IMR-90 (cell line): Measurements from ENCODE around the gene PMPCA.

ENCODE experiments used
- BHLHE40 ChIP-seq: fragments of 150-350 bp; IDR thresholded peaks from 2 replicates; pipeline ENCODE4 v1.6.1; 2016; ENCODE audit warnings: mild to moderate bottlenecking, low read depth, low read length
- CEBPB ChIP-seq: IDR thresholded peaks from 2 replicates; pipeline ENCODE4 v1.6.1; 2012; ENCODE audit warnings: low read depth, low read length, improper control_type of control experiment
- CHD1 ChIP-seq: IDR thresholded peaks from 2 replicates; pipeline ENCODE4 v1.6.1; 2012; ENCODE audit warnings: low read depth, low read length, improper control_type of control experiment
- CTCF ChIP-seq: conservative IDR thresholded peaks from 2 replicates; pipeline ENCODE4 v1.5.1; 2012; ENCODE audit warnings: mild to moderate bottlenecking, low read depth, low read length, improper control_type of control experiment
- MAFK ChIP-seq: IDR thresholded peaks from 2 replicates; pipeline ENCODE4 v1.6.1; 2012; ENCODE audit warnings: low read depth, low read length, improper control_type of control experiment
- MXI1 ChIP-seq: IDR thresholded peaks from 2 replicates; pipeline ENCODE4 v1.6.1; 2012; ENCODE audit warnings: low read depth, mild to moderate bottlenecking, low read length, moderate library complexity, borderline replicate concordance
- POLR2A ChIP-seq: IDR thresholded peaks from 2 replicates; pipeline ENCODE4 v1.6.1; 2012; ENCODE audit warnings: mild to moderate bottlenecking, low read depth, low read length
- RAD21 ChIP-seq: IDR thresholded peaks from 2 replicates; pipeline ENCODE4 v1.6.1; 2012; ENCODE audit warnings: low read length, improper control_type of control experiment
- RFX5 ChIP-seq: IDR thresholded peaks from 2 replicates; pipeline ENCODE4 v1.8.0; 2012; ENCODE audit warnings: low read depth, mild to moderate bottlenecking, low read length, moderate library complexity
- SMC3 ChIP-seq: fragments of 150-350 bp; IDR thresholded peaks from 2 replicates; pipeline ENCODE4 v1.6.1; 2016; ENCODE audit warnings: low read depth, mild to moderate bottlenecking, antibody characterized with exemption, low read length, moderate library complexity
- USF2 ChIP-seq: fragments of 150-350 bp; IDR thresholded peaks from 2 replicates; pipeline ENCODE4 v1.6.1; 2017; ENCODE audit warnings: mild to moderate bottlenecking, antibody characterized with exemption, low read length, low read depth

- TF ChIP-seq CTCF (no peak), POLR2A (no peak), MXI1 (no peak), BHLHE40 (no peak), SMC3 (no peak), MAFK (no peak), CEBPB (no peak), CHD1 (no peak), RFX5 (no peak), USF2 (no peak), RAD21 (no peak)
Measured at GRCh38 chr9:136459425-136459824, 49.0 kb downstream of the PMPCA start.
